HG03520 (cell line): Measurements from ENCODE around the gene LSR.

Experiments
- ATAC-seq: cut with Tn5 transposase; IDR thresholded peaks from one replicate; pipeline ENCODE4 v1.9.1; 2021; ENCODE audit warnings: mild to moderate bottlenecking, moderate library complexity; ENCODE audit not compliant: unreplicated experiment

The LSR gene

GRCh38 chr19:35248310-35249145, at the start of gene LSR:
Gene LSR (plus strand): TSS chr19:35249002. CDS start chr19:35249023, 21 bp downstream.
- peak; percentile 61 for ATAC-seq

- ATAC-seq, result no peak
Observed at GRCh38 chr19:35199481-35199880, 49.3 kb upstream of the LSR start.

- no peak for ATAC-seq
Observed at GRCh38 chr19:35202722-35203688, 45.8 kb upstream of the LSR start.

- ATAC-seq, result no peak
Observed at GRCh38 chr19:35204799-35205732, 43.7 kb upstream of the LSR start.

- no peak for ATAC-seq
Observed at GRCh38 chr19:35205733-35206323, 43.0 kb upstream of the LSR start.

GRCh38 chr19:35206379-35206778, 42.4 kb upstream of the LSR start:
- no peak for ATAC-seq

- ATAC-seq, result no peak
Observed at GRCh38 chr19:35206855-35207254, 41.9 kb upstream of the LSR start.

- no peak for ATAC-seq
Observed at GRCh38 chr19:35207391-35207871, 41.4 kb upstream of the LSR start.

GRCh38 chr19:35208121-35208520, 40.7 kb upstream of the LSR start:
- ATAC-seq, result no peak

- ATAC-seq, result no peak
Observed at GRCh38 chr19:35209646-35210045, 39.2 kb upstream of the LSR start.

GRCh38 chr19:35211545-35212230, 37.1 kb upstream of the LSR start:
- ATAC-seq, result no peak

- ATAC-seq, result no peak
Observed at GRCh38 chr19:35212241-35212640, 36.6 kb upstream of the LSR start.

- no peak for ATAC-seq
Observed at GRCh38 chr19:35213663-35214632, 34.9 kb upstream of the LSR start.

- no peak for ATAC-seq
Observed at GRCh38 chr19:35214766-35215422, 33.9 kb upstream of the LSR start.

GRCh38 chr19:35216016-35216832, 32.6 kb upstream of the LSR start:
- no peak for ATAC-seq

GRCh38 chr19:35216833-35217648, 31.8 kb upstream of the LSR start:
- no peak for ATAC-seq
